Measurements from ENCODE around the gene LST1. TPM values are rescaled to one million over a fixed set of nuclear protein-coding genes. Genes with fewer than 3 reads are reported as not detected.
A peak's percentile ranks its signal among the peaks of the same experiment; 100 is the strongest.

Gene LST1
- total RNA-seq, 1 experiment from 2014 or later = 0.66 TPM

DNA sequence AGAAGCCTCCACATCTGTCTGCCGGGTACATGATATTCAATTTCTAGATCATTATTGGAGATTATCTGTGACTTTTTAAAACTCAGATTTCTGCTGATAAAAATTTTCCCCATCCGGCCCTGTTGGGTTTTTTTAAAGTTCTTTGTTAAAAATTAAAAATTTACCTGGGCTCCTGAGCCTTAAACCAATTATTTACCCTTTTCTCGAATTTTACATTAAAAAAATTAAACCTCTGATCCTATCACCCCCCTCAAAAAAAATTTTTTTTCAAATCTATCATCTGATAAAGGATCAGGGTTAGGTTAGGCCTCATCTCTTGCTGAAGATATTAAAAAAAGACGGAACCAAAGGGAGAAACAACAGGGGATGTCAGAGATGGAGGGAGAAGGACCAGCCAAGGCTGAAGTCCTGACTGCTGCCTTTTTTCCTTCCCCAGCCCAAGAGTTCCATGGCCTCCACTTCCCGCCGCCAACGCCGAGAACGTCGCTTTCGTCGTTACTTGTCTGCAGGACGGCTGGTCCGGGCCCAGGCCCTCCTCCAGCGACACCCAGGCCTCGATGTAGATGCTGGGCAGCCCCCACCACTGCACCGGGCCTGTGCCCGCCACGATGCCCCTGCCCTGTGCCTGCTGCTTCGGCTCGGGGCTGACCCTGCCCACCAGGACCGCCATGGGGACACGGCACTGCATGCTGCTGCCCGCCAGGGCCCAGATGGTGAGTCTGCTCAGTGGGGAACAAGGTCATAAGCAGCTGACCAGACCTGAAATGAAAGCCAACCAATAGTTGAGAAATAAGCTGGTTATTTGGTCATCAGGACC lies 38.1 kb upstream of the LST1 start:
- H3K27me3 Mint-ChIP-seq (ENCODE audit: low read depth) = no peaks in the 10 kb centered on the region
- H3K4me3 Mint-ChIP-seq = peak overlapping the region; percentile 82
- DNase-seq (ENCODE audit: low spot score) (no peak), ATAC-seq (no peak)
- H3K36me3 Mint-ChIP-seq = peaks cover 19% of the 10 kb centered on the region
- peaks cover 21% of the 10 kb centered on the region for H3K4me1 Mint-ChIP-seq
- ChIA-PET POLR2A (interaction anchor here (0.6 to 2.0 kb wide), 5 partner anchors 19 to 117 kb away, joined by 4 to 13 read pairs (median 6); partner anchors contain the start of genes GPANK1, MCCD1 and MICB), CTCF (interaction anchor here (0.6 to 7.2 kb wide), 15 partner anchors 27 to 404 kb away, joined by 3 to 319 read pairs (median 5); partner anchors contain the start of genes AIF1, C6orf47, LTB and NCR3)
- H3K27ac Mint-ChIP-seq = peak overlapping the region; percentile 98
- TF ChIP-seq, protein P1, sequence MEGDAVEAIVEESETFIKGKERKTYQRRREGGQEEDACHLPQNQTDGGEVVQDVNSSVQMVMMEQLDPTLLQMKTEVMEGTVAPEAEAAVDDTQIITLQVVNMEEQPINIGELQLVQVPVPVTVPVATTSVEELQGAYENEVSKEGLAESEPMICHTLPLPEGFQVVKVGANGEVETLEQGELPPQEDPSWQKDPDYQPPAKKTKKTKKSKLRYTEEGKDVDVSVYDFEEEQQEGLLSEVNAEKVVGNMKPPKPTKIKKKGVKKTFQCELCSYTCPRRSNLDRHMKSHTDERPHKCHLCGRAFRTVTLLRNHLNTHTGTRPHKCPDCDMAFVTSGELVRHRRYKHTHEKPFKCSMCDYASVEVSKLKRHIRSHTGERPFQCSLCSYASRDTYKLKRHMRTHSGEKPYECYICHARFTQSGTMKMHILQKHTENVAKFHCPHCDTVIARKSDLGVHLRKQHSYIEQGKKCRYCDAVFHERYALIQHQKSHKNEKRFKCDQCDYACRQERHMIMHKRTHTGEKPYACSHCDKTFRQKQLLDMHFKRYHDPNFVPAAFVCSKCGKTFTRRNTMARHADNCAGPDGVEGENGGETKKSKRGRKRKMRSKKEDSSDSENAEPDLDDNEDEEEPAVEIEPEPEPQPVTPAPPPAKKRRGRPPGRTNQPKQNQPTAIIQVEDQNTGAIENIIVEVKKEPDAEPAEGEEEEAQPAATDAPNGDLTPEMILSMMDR (IDR thresholded peaks at IDR 0.05) = no peak
- 0 out of 2 replicates have a peak, but pooled peaks have one; percentile 25 for TF ChIP-seq ZNF317 (CRISPR knock-in tag; IDR thresholded peaks at IDR 0.05; ENCODE audit: borderline replicate concordance, low read depth)
- TF ChIP-seq, protein P2, sequence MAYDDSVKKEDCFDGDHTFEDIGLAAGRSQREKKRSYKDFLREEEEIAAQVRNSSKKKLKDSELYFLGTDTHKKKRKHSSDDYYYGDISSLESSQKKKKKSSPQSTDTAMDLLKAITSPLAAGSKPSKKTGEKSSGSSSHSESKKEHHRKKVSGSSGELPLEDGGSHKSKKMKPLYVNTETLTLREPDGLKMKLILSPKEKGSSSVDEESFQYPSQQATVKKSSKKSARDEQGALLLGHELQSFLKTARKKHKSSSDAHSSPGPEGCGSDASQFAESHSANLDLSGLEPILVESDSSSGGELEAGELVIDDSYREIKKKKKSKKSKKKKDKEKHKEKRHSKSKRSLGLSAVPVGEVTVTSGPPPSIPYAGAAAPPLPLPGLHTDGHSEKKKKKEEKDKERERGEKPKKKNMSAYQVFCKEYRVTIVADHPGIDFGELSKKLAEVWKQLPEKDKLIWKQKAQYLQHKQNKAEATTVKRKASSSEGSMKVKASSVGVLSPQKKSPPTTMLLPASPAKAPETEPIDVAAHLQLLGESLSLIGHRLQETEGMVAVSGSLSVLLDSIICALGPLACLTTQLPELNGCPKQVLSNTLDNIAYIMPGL (CRISPR knock-in tag; IDR thresholded peaks at IDR 0.05) = 0 out of 2 replicates have a peak, but pooled peaks have one; percentile 25
- no peak for TF ChIP-seq JAZF1 (CRISPR knock-in tag; IDR thresholded peaks at IDR 0.05)
- TF ChIP-seq HMGA2 (CRISPR knock-in tag; IDR thresholded peaks at IDR 0.05) = no peak
- TF ChIP-seq ATF1 (CRISPR knock-in tag; IDR thresholded peaks at IDR 0.05) = 0 out of 2 replicates have a peak, but pooled peaks have one; percentile 57
- TF ChIP-seq NFATC4 (CRISPR knock-in tag; IDR thresholded peaks at IDR 0.05) = no peak
- no peak for TF ChIP-seq ZNF423 (CRISPR knock-in tag; IDR thresholded peaks at IDR 0.05)
- TF ChIP-seq IRF2 (CRISPR knock-in tag; IDR thresholded peaks at IDR 0.05; ENCODE audit: borderline replicate concordance, low read depth) = no peak
- TF ChIP-seq, protein P3, sequence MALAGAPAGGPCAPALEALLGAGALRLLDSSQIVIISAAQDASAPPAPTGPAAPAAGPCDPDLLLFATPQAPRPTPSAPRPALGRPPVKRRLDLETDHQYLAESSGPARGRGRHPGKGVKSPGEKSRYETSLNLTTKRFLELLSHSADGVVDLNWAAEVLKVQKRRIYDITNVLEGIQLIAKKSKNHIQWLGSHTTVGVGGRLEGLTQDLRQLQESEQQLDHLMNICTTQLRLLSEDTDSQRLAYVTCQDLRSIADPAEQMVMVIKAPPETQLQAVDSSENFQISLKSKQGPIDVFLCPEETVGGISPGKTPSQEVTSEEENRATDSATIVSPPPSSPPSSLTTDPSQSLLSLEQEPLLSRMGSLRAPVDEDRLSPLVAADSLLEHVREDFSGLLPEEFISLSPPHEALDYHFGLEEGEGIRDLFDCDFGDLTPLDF (CRISPR knock-in tag; IDR thresholded peaks at IDR 0.05) = no peak
- no peak for TF ChIP-seq OVOL2 (CRISPR knock-in tag; IDR thresholded peaks at IDR 0.05; ENCODE audit: borderline replicate concordance)
- TF ChIP-seq, protein P4, sequence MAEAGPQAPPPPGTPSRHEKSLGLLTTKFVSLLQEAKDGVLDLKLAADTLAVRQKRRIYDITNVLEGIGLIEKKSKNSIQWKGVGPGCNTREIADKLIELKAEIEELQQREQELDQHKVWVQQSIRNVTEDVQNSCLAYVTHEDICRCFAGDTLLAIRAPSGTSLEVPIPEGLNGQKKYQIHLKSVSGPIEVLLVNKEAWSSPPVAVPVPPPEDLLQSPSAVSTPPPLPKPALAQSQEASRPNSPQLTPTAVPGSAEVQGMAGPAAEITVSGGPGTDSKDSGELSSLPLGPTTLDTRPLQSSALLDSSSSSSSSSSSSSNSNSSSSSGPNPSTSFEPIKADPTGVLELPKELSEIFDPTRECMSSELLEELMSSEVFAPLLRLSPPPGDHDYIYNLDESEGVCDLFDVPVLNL (CRISPR knock-in tag; IDR thresholded peaks at IDR 0.05; ENCODE audit: borderline replicate concordance, low read depth) = no peak
- no peak for TF ChIP-seq RORB (CRISPR knock-in tag; IDR thresholded peaks at IDR 0.05)
- TF ChIP-seq, protein P5, sequence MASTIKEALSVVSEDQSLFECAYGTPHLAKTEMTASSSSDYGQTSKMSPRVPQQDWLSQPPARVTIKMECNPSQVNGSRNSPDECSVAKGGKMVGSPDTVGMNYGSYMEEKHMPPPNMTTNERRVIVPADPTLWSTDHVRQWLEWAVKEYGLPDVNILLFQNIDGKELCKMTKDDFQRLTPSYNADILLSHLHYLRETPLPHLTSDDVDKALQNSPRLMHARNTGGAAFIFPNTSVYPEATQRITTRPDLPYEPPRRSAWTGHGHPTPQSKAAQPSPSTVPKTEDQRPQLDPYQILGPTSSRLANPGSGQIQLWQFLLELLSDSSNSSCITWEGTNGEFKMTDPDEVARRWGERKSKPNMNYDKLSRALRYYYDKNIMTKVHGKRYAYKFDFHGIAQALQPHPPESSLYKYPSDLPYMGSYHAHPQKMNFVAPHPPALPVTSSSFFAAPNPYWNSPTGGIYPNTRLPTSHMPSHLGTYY (CRISPR knock-in tag; IDR thresholded peaks at IDR 0.05) = no peak
- H3K9me3 Mint-ChIP-seq = no peaks in the 10 kb centered on the region

DNA sequence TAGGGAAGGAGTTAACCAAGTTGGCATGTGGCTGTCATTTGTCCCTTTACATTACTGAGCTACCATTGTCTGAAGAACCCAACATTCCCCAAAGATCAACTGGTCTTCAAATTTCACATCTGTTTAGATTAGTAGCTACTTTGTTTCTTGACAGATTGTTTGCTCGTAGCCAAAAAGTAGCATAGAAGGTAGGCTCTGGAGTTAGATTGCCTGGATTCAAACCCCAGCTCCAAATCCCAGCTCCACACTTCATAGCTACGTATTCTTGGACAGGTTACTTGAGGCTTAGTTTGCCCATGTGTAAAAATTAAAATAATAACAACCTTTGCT lies 37.6 kb upstream of the LST1 start:
- H3K36me3 Mint-ChIP-seq = peaks cover 19% of the 10 kb centered on the region
- H3K27ac Mint-ChIP-seq = no peak overlapping the region
- ATAC-seq (no peak), DNase-seq (ENCODE audit: low spot score) (no peak)
- no peaks in the 10 kb centered on the region for H3K27me3 Mint-ChIP-seq (ENCODE audit: low read depth)
- POLR2A ChIA-PET = no interaction called here
- H3K9me3 Mint-ChIP-seq = no peaks in the 10 kb centered on the region
- H3K4me1 Mint-ChIP-seq = peaks cover 17% of the 10 kb centered on the region
- CTCF ChIA-PET = interaction anchor here (7.2 kb wide), 1 partner anchor 49 kb away, joined by 319 read pairs; the partner anchor contains the start of gene NCR3
- H3K4me3 Mint-ChIP-seq = peak overlapping the region; percentile 82
- no peak for TF ChIP-seq TEAD4 (CRISPR knock-in tag; IDR thresholded peaks at IDR 0.05)
- TF ChIP-seq ZNF263 (CRISPR knock-in tag; IDR thresholded peaks at IDR 0.05; ENCODE audit: low read depth) = no peak
- TF ChIP-seq NR2C2 (CRISPR knock-in tag; IDR thresholded peaks at IDR 0.05) = no peak
- TF ChIP-seq, protein P6, sequence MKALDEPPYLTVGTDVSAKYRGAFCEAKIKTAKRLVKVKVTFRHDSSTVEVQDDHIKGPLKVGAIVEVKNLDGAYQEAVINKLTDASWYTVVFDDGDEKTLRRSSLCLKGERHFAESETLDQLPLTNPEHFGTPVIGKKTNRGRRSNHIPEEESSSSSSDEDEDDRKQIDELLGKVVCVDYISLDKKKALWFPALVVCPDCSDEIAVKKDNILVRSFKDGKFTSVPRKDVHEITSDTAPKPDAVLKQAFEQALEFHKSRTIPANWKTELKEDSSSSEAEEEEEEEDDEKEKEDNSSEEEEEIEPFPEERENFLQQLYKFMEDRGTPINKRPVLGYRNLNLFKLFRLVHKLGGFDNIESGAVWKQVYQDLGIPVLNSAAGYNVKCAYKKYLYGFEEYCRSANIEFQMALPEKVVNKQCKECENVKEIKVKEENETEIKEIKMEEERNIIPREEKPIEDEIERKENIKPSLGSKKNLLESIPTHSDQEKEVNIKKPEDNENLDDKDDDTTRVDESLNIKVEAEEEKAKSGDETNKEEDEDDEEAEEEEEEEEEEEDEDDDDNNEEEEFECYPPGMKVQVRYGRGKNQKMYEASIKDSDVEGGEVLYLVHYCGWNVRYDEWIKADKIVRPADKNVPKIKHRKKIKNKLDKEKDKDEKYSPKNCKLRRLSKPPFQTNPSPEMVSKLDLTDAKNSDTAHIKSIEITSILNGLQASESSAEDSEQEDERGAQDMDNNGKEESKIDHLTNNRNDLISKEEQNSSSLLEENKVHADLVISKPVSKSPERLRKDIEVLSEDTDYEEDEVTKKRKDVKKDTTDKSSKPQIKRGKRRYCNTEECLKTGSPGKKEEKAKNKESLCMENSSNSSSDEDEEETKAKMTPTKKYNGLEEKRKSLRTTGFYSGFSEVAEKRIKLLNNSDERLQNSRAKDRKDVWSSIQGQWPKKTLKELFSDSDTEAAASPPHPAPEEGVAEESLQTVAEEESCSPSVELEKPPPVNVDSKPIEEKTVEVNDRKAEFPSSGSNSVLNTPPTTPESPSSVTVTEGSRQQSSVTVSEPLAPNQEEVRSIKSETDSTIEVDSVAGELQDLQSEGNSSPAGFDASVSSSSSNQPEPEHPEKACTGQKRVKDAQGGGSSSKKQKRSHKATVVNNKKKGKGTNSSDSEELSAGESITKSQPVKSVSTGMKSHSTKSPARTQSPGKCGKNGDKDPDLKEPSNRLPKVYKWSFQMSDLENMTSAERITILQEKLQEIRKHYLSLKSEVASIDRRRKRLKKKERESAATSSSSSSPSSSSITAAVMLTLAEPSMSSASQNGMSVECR (CRISPR knock-in tag; IDR thresholded peaks at IDR 0.05; ENCODE audit: borderline replicate concordance) = no peak
- TF ChIP-seq FOXP1 (CRISPR knock-in tag; IDR thresholded peaks at IDR 0.05; ENCODE audit: borderline replicate concordance) = no peak

All from WTC11 (cell line).